ENCODE data around the gene DLG1. TPM values are rescaled to one million over a fixed set of nuclear protein-coding genes. Genes with fewer than 3 reads are reported as not detected.

Gene DLG1
- total RNA-seq, 4 donors from 2014 or later = 103 to 150 (median 122) TPM

DNA sequence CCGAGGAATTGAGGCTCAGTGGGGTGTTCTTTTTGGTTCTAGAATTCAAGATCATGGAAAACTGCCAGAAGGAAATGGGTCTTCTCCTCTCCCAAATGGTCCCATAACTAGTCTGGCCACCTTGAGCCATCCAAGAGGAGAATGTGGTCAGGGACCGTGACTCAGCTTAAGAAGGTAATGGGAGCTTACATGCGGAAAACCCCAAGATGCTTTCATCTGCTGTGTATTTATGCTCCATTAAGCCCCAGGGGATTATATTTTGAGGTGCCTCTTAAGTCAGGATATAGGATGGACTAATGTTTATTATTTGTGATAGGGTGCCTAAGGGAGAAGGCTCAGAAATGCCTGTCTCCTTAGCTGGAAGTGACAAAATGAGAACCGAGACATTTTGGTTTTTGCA, 39.2 kb upstream of the DLG1 start:
- Histone ChIP-seq H3K4me1 (peaks cover 0 to 9% (median 5%) of the 10 kb centered on the region in 3 donors), H3K27me3 (no peaks in the 10 kb centered on the region), H3K9me3 (no peaks in the 10 kb centered on the region), H3K4me3 (no peak overlapping the region), H3K27ac (no peak overlapping the region), H3K36me3 (no peaks in the 10 kb centered on the region)
- 63 to 90% methylated on average over 4 of the region's 4 CpGs for WGBS, 2 donors
- intact Hi-C loops (cut with DNase I) = no loop called here
- TF ChIP-seq, protein P1, sequence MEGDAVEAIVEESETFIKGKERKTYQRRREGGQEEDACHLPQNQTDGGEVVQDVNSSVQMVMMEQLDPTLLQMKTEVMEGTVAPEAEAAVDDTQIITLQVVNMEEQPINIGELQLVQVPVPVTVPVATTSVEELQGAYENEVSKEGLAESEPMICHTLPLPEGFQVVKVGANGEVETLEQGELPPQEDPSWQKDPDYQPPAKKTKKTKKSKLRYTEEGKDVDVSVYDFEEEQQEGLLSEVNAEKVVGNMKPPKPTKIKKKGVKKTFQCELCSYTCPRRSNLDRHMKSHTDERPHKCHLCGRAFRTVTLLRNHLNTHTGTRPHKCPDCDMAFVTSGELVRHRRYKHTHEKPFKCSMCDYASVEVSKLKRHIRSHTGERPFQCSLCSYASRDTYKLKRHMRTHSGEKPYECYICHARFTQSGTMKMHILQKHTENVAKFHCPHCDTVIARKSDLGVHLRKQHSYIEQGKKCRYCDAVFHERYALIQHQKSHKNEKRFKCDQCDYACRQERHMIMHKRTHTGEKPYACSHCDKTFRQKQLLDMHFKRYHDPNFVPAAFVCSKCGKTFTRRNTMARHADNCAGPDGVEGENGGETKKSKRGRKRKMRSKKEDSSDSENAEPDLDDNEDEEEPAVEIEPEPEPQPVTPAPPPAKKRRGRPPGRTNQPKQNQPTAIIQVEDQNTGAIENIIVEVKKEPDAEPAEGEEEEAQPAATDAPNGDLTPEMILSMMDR (IDR thresholded peaks at IDR 0.05) = no peak
- no peak for TF ChIP-seq POLR2A (IDR thresholded peaks at IDR 0.05)
- no peak for DNase-seq

DNA sequence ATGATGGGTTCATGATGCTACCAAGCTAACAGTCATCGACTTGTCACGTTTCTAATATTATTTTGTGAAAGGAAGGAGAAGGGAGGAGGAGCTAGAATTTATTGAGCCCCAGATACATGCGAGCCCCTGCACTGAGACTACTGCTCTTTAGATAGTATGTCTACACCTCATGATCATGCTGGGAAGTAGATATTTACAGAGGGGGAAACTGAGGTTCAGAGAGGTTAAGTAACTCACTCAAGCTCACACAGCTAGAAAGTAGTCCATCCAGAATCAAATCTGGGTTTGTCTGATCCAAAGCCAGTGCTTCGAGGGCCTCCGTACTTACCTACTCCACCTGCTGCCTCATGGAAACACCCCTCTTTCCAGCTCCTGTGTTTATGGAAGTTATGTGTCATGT, 38.8 kb upstream of the DLG1 start:
- no peaks in the 10 kb centered on the region for H3K36me3 ChIP-seq
- intact Hi-C loops (cut with DNase I) = no loop called here
- no peaks in the 10 kb centered on the region for H3K27me3 ChIP-seq
- 92 to 96% methylated on average over 5 of the region's 5 CpGs for WGBS, 2 donors
- H3K4me3 ChIP-seq = no peak overlapping the region
- peaks cover 0 to 9% (median 5%) of the 10 kb centered on the region in 3 donors for H3K4me1 ChIP-seq
- no peak for TF ChIP-seq POLR2A (IDR thresholded peaks at IDR 0.05)
- TF ChIP-seq, protein P1 (IDR thresholded peaks at IDR 0.05) = no peak
- DNase-seq = no peak
- no peak overlapping the region for H3K27ac ChIP-seq
- no peaks in the 10 kb centered on the region for H3K9me3 ChIP-seq

DNA sequence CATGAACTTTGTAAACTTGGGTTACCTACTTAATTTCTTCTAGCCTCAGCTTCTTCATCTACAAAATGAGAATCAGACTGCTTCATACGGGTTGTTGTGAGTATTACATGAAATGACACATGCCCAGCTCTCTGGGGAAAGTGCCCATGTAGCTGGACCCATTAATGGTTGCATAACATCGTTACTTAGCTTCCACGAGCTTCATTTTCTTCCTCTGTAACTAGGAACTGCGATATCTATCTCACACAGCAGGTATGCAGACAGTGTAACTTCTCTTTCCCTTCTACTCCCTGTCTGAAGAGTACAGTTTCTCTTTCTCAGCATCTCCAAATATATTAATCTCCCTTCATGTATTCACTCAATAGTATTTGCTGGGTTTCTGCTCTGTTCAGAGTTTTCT, 37.9 kb upstream of the DLG1 start:
- DNase-seq = no peak
- WGBS, 2 donors = 78 to 82% methylated on average over 4 of the region's 4 CpGs
- H3K4me1 ChIP-seq = peaks cover 0 to 9% (median 5%) of the 10 kb centered on the region in 3 donors
- H3K9me3 ChIP-seq = no peaks in the 10 kb centered on the region
- H3K36me3 ChIP-seq = no peaks in the 10 kb centered on the region
- H3K27ac ChIP-seq = no peak overlapping the region
- no peak overlapping the region for H3K4me3 ChIP-seq
- TF ChIP-seq POLR2A (IDR thresholded peaks at IDR 0.05) = no peak
- TF ChIP-seq, protein P1 (IDR thresholded peaks at IDR 0.05) = no peak
- no peaks in the 10 kb centered on the region for H3K27me3 ChIP-seq
- intact Hi-C loops (cut with DNase I) = no loop called here

DNA sequence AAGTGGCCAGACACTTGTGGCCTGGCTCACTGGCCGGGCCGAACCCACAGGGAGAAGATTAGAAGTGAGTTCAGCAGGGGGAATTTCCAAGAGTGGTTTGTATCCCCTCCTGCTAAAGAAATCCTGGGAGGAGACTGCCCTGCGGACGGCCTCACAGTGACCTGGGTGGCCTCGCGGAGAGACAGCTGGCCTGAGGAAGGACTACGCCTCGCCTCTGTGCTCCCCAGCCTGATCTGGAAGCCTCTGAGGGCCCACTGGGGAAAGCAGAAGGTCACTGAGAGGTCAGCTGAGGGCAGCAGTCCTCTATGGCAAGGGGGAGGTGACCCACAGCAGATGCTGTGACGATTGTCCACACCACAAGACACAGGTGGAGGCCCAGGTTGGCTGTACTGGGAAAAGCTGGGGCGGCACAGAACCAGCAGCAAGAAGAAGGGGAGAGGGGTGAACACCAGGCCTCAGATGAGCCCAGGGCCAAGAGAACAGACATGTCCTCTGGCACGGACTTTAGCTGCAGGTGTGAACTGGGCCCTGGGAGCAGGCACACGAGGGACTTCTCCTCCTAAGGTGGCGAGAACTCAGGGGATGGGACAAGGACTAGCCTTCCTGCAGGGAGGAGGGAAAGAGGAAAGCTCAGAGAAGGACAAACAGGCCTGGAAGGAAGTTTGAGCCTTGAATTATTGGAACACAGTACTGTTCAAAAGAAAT, 37.2 kb upstream of the DLG1 start:
- Histone ChIP-seq H3K4me1 (peaks cover 0 to 9% (median 5%) of the 10 kb centered on the region in 3 donors), H3K4me3 (no peak overlapping the region), H3K27ac (no peak overlapping the region), H3K9me3 (no peaks in the 10 kb centered on the region), H3K27me3 (no peaks in the 10 kb centered on the region), H3K36me3 (no peaks in the 10 kb centered on the region)
- TF ChIP-seq, protein P1 (IDR thresholded peaks at IDR 0.05) = no peak
- TF ChIP-seq POLR2A (IDR thresholded peaks at IDR 0.05) = no peak
- no peak for DNase-seq
- intact Hi-C loops (cut with DNase I) = no loop called here
- WGBS, 2 donors = 85 to 86% methylated on average over 10 to 11 of the region's 13 CpGs

DNA sequence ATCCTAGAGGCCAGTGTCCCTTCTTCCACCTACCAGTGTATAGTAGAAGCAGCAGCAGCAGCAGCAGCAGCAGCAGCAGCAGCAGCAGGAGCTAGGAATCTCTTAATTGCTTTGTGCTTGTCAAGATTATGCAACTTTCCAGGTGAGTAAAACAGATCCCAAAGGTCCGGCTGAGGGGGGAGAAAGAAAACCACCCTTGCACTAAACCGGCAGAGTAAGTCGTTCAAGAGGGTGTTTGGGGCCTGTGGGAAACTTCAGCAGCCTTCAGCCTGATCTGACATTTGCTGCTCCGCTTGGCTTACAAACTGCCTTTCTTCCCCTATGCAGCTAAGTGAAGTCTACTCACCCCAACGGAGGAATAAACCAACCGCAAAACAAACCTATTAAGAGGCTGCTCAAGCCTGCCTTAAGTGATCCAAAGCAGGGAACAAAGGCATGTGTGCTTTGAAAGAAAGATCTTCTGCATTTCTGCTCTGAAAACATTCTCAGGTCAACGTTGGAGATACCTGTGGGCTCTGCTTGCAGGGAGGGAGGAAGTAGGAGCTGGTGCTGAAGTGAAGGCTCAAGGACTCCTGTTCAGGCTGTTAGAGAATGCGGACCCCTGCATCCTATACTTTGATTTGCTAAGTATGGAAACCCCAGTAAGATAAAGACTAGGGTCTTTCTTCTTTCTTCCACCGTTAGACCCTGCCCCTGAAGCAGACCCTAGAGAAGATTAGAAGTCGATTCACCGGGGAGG, 35.7 kb upstream of the DLG1 start:
- WGBS, 2 donors = 70 to 73% methylated on average over 8 to 11 of the region's 11 CpGs
- no peak for TF ChIP-seq POLR2A (IDR thresholded peaks at IDR 0.05)
- TF ChIP-seq, protein P1 (IDR thresholded peaks at IDR 0.05) = no peak
- Histone ChIP-seq H3K27me3 (no peaks in the 10 kb centered on the region), H3K27ac (no peak overlapping the region), H3K4me1 (no peaks in the 10 kb centered on the region), H3K4me3 (no peak overlapping the region), H3K36me3 (no peaks in the 10 kb centered on the region), H3K9me3 (no peaks in the 10 kb centered on the region)
- intact Hi-C loops (cut with DNase I) = no loop called here
- DNase-seq = no peak
